GM12874 (cell line): ENCODE measurements around the gene EMP2.

ENCODE experiments used
- CTCF ChIP-seq: IDR thresholded peaks from 2 replicates; pipeline ENCODE4 v1.5.1; 2011; ENCODE audit warnings: low read depth, mild to moderate bottlenecking, control low read depth, low read length, moderate library complexity; ENCODE audit not compliant: insufficient read depth

The EMP2 gene

GRCh38 chr16:10480151-10480550 is 100.2 kb downstream of the EMP2 start:
- no peak for TF ChIP-seq CTCF
